Smooth muscle cell (in vitro differentiated cells): ENCODE measurements around the gene SYT5. TPM values are rescaled to one million over a fixed set of nuclear protein-coding genes. Genes with fewer than 3 reads are reported as not detected.

ENCODE experiments used
- DNase-seq: peaks from one replicate; lab custom pipeline; 2025; ENCODE audit not compliant: unreplicated experiment; lab: John Stamatoyannopoulos, UW
- H2AFZ ChIP-seq: fragments of 200-600 bp; sonication (generic); 2 replicates; pipeline ENCODE4 v1.6.0; 2016; ENCODE audit warnings: antibody characterized with exemption, low read depth, mild to moderate bottlenecking
- H3F3A ChIP-seq: fragments of 200-600 bp; sonication (generic); 2 replicates; pipeline ENCODE4 v1.6.0; 2017; ENCODE audit warnings: antibody characterized with exemption, low read depth
- H3K27ac ChIP-seq: fragments of 200-600 bp; sonication (generic); 2 replicates; pipeline ENCODE4 v1.5.1; 2016; ENCODE audit warnings: low read depth, mild to moderate bottlenecking
- H3K27me3 ChIP-seq: fragments of 200-600 bp; sonication (generic); 2 replicates; pipeline ENCODE4 v1.6.1; 2016; ENCODE audit warnings: low read depth, mild to moderate bottlenecking
- H3K36me3 ChIP-seq: fragments of 200-600 bp; sonication (generic); 2 replicates; pipeline ENCODE4 v1.5.1; 2016; ENCODE audit warnings: low read depth
- H3K4me1 ChIP-seq: fragments of 200-600 bp; sonication (generic); 2 replicates; pipeline ENCODE4 v1.5.1; 2016; ENCODE audit warnings: low read depth
- H3K4me2 ChIP-seq: fragments of 200-600 bp; sonication (generic); 2 replicates; pipeline ENCODE4 v1.6.0; 2016; ENCODE audit warnings: mild to moderate bottlenecking
- H3K4me3 ChIP-seq: fragments of 200-600 bp; sonication (generic); 2 replicates; pipeline ENCODE4 v1.5.1; 2016; ENCODE audit warnings: mild to moderate bottlenecking
- H3K79me2 ChIP-seq: fragments of 200-600 bp; sonication (generic); 2 replicates; pipeline ENCODE4 v1.6.0; 2016; ENCODE audit warnings: low read depth, mild to moderate bottlenecking
- H3K9ac ChIP-seq: fragments of 200-600 bp; sonication (generic); 2 replicates; pipeline ENCODE4 v1.6.0; 2016; ENCODE audit warnings: low read depth
- H3K9me3 ChIP-seq: fragments of 200-600 bp; sonication (generic); replicated peaks from 2 replicates; pipeline ENCODE4 v1.5.1; 2016; ENCODE audit warnings: low read depth
- H4K20me1 ChIP-seq: fragments of 200-600 bp; sonication (generic); 2 replicates; pipeline ENCODE4 v1.6.0; 2016; ENCODE audit warnings: low read depth
- CTCF ChIP-seq: fragments of 200-600 bp; sonication (generic); IDR thresholded peaks from 2 replicates; pipeline ENCODE4 v1.5.1; 2017; ENCODE audit warnings: borderline replicate concordance, mild to moderate bottlenecking, antibody characterized with exemption; ENCODE audit not compliant: insufficient read depth, poor library complexity, severe bottlenecking
- WGBS: methylation state at CpG from one replicate; pipeline ENCODE4 v1.1.7; 2016; ENCODE audit warnings: low lambda C conversion rate; 5-methylcytosine and 5-hydroxymethylcytosine counted together
- polyA plus RNA-seq: library from polyadenylated mRNA; unstranded; fragments of >200 nt; fragmentation: Nextera tagmentation; extraction: Ambion mirVana; gene quantifications from 2 replicates; pipeline ENCODE4 v1.2.1, GENCODE V29; 2016
- total RNA-seq: library from RNA; depleted of rRNA; stranded (reverse); fragments of >200 nt; gene quantifications from 2 replicates; pipeline ENCODE4 v1.2.3, GENCODE V29; 2014

Gene SYT5
- total and polyA plus RNA-seq, 2 experiments from 2014 or later = not detected

GRCh38 chr19:55161571-55162322, 18.3 kb downstream of the SYT5 start:
- no peak for DNase-seq

GRCh38 chr19:55160986-55161365, 19.1 kb downstream of the SYT5 start:
- TF ChIP-seq CTCF = no peak
- Histone ChIP-seq H3K4me3 (no peak overlapping the region), H3F3A (no peaks in the 10 kb centered on the region), H2AFZ (no peak overlapping the region), H3K4me1 (no peaks in the 10 kb centered on the region), H3K79me2 (no peaks in the 10 kb centered on the region), H3K9me3 (no peaks in the 10 kb centered on the region), H3K9ac (no peak overlapping the region), H3K4me2 (no peak overlapping the region), H3K36me3 (no peaks in the 10 kb centered on the region), H3K27ac (no peak overlapping the region), H4K20me1 (no peaks in the 10 kb centered on the region), H3K27me3 (peaks cover 32% of the 10 kb centered on the region)
- 30% methylated on average over 19 of the region's 32 CpGs for WGBS
- no peak for DNase-seq

More at GRCh38 chr19:55161571-55162322, 18.3 kb downstream of the SYT5 start:
- Histone ChIP-seq H3K9me3 (no peaks in the 10 kb centered on the region), H3K9ac (no peak overlapping the region), H3K27me3 (peaks cover 24% of the 10 kb centered on the region), H3K4me2 (no peak overlapping the region), H2AFZ (no peak overlapping the region), H3K79me2 (no peaks in the 10 kb centered on the region), H3K4me3 (no peak overlapping the region), H3K4me1 (no peaks in the 10 kb centered on the region), H3K36me3 (no peaks in the 10 kb centered on the region), H3K27ac (no peak overlapping the region), H4K20me1 (no peaks in the 10 kb centered on the region), H3F3A (no peaks in the 10 kb centered on the region)
- TF ChIP-seq CTCF = no peak
- WGBS = 66% methylated on average over 57 of the region's 61 CpGs

GRCh38 chr19:55160128-55160985, 19.7 kb downstream of the SYT5 start:
- no peaks in the 10 kb centered on the region for H3K9me3 ChIP-seq
- H2AFZ ChIP-seq = no peak overlapping the region
- H4K20me1 ChIP-seq = no peaks in the 10 kb centered on the region
- no peak overlapping the region for H3K9ac ChIP-seq
- H3K4me2 ChIP-seq = no peak overlapping the region
- TF ChIP-seq CTCF = peak; percentile 84
- WGBS = 5% methylated on average over 25 of the region's 33 CpGs
- DNase-seq = peak; percentile 37
- no peaks in the 10 kb centered on the region for H3K4me1 ChIP-seq
- peaks cover 32% of the 10 kb centered on the region for H3K27me3 ChIP-seq
- no peak overlapping the region for H3K4me3 ChIP-seq
- no peaks in the 10 kb centered on the region for H3F3A ChIP-seq
- H3K79me2 ChIP-seq = no peaks in the 10 kb centered on the region
- H3K36me3 ChIP-seq = no peaks in the 10 kb centered on the region
- no peak overlapping the region for H3K27ac ChIP-seq
